Germinal center (tissue), 1 donor: ENCODE measurements around the gene DBNL.
"Not testable (repeated sequence)": the region's sequence is repeated elsewhere in the genome, so short reads cannot be mapped to it uniquely, and the experiment has no call there.

Experiments
- DNase-seq: peaks from one replicate; pipeline ENCODE4 v3.0.0; 2012; ENCODE audit warnings: mixed read lengths, low spot score

Gene DBNL

DNA sequence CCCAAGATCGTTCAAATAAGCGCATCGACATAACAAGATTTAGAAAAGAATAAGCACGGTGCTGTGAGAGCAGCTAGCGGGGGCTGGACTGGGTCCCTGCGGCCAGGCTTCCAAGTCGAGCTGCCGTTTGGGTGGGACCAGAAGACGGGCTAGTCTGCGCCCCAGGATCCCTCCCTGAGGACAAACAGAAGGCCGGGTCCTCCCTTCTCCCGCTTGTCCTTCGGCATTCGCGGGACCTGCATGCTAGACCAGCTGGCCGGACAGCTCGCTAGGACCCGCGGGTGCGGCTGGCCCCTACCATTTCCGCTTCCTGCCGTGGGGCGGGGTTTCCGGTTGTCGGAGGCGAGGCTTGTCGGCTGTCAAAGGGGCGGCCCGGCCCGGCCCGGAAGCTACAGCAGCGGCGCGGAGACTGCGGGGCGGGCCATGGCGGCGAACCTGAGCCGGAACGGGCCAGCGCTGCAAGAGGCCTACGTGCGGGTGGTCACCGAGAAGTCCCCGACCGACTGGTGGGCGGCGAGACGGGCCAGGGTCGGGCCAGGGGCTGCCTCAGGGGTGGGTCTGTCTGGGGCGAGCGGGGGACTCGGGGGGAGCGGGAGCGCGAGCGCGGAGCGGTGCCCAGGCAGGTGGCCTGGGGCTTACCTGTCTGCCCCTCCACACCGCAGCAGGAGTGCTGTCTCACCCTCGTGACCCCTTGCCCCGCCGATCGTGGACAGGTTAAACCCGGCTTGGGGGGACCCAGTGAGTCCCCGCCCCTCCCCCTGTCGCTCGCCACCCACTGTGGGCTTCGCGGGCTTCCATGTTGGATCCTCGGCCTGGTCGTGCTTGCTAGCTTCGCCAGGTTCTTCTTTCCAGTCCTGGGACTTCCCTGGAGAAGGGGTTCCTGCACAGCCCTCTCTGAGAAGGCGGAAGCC, at the start of gene DBNL:
DBNL (plus strand) TSS at position 388 of the 911 bp plus-strand sequence; CDS start at position 424, 36 bp downstream.
- DNase-seq, result peak; percentile 84

- not testable (repeated sequence) for DNase-seq
Observed at GRCh38 chr7:43997532-43997931, 47.0 kb upstream of the DBNL start, which contains the start of gene SPDYE1. Gene SPDYE1 (plus strand): TSS chr7:43997897. CDS start chr7:43999950, 2,053 bp downstream.

DNA sequence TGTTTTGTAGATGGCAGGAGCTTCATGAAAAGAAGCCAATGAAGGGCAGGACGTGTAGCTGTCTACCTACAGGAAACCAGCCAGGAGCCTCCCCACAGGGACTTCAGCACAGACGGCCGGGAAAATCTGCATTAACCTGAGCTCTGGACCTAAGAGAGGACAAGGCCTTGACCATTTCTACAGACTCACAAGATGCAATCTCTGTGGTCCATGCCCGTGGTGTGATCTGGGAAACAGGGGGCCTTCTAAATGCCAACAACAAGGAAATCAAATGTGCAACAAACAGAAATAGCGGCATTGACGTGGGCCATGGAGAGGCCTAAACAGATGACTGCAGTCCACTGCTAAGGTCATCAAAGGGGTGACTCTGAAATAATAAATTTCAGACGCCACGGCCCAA, 32.4 kb upstream of the DBNL start:
- not testable (repeated sequence) for DNase-seq

DNA sequence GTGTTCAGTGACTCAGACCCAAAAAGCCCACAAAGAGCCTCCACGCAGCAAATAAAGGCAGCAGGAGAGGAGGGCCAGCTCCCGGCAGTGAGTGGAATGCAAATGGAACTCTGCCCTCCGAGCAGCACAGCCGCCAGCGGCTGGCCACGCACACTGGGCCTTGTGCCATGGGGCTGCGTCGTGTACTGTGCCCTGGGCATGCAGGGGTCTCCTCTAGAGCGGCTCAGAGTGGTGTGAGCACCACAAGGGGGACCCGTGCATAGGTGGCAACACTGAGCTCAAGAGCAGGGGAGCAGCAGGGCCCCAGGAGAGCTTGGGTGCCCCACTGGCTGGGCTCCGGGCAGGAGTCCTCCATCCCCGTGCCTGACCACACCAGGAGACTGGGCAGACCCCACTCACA, 29.4 kb upstream of the DBNL start:
- not testable (repeated sequence) for DNase-seq

DNA sequence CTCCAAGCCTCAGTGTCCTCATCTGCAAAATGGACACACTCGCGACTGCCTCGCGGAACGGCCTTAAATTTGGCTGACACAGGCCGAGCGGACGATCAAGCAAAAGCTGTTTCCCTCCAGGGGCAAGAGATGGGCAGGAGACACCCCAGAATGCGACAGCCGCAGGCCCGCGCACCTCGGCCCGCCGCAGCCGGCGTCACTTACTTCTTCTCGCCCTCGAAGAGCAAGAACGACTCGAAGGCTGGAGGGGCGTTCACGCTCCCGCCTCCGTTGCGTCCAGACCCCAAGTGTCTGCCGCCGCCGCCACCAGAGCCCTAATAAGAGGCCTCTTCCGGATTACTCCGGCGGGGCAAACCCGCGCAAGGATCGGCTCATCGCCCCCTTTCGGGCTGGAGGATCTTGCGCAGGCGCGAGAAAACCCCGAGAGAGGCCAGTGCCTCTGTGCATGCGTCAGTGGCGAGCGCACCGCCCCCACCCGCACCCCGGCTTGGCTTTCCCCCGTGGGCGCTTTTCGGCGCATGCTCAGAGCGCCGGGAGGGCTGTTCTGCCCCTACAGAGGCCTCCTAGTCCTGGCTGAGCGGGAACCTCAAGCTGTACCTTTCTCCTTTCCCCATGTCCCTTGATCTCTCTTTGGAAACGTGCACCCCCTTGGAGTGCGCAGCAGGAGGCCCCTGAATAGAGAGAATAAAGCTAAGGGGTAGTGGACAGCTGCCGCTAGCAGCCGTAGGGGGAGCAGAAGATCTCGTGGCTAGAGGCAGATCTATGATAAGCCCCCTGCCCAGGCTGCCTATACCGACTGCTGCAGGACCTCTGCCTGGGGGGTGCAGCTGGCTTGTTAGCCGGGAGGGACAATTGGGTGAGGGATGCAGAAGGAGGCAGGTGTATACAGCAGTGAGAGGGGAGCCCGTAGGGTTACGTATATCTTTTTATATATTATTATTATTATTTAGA, 25.4 kb upstream of the DBNL start:
- DNase-seq, result peak; percentile 98

- DNase-seq, result not testable (repeated sequence)
Observed at GRCh38 chr7:44019825-44020224, 24.7 kb upstream of the DBNL start.

DNA sequence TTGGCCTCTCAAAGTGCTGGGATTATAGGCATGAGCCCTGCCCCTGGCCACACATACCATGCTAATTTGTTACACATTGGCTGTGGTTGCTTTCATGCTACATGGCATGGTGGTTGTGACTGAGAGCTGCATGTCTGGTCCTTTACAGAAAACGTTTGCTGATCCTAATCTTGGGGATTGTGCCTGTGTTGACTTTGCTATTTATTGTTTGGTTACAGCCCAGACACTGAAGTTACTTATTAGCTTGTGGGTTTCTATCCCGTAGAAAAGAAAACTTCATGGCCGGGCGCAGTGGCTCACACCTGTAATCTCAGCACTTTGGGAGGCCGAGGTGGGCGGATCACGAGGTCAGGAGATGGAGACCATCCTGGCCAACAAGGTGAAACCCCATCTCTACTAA, 22.4 kb upstream of the DBNL start:
- DNase-seq, result not testable (repeated sequence)

- not testable (repeated sequence) for DNase-seq
Observed at GRCh38 chr7:44022796-44023467, 21.6 kb upstream of the DBNL start.

DNA sequence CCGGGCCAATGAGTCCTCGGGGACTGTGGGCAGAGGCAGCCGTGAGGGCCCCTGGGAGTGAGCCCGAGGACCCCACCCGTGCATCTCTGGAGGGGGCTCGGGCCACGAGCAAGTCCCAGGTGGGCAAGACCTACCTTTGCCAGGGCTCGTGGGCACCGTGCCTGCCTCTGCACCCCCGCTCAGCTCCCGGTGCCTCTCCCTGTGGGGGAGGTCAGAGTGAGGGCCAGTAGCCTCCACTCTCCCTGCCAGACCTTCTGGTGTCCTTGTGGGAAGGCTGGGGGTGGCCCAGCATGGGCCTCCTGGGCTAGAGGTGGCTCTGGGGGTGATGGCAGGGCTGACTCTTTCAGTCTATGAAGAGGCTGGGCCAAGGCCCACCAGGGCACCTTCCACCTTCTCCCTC, 15.1 kb upstream of the DBNL start:
- DNase-seq, result not testable (repeated sequence)

DNA sequence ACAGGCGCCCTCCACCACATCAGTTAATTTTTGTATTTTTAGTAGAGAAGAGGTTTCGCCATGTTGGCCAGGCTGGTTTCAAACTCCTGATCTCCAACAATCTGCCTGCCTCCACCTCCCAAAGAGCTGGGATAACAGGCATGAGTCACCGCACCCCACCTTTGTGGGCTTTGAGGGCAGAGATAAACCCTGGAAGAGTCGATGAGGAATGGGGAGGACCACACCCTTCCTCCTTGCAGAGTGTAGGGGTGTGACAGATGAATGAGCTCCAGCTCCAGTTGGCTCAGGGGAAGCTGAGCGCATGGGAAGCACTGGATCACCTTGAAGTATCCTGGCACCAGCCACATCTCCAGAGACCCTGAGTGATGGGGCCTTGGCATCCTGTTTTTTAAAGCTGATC, 14.5 kb upstream of the DBNL start:
- DNase-seq, result not testable (repeated sequence)

DNA sequence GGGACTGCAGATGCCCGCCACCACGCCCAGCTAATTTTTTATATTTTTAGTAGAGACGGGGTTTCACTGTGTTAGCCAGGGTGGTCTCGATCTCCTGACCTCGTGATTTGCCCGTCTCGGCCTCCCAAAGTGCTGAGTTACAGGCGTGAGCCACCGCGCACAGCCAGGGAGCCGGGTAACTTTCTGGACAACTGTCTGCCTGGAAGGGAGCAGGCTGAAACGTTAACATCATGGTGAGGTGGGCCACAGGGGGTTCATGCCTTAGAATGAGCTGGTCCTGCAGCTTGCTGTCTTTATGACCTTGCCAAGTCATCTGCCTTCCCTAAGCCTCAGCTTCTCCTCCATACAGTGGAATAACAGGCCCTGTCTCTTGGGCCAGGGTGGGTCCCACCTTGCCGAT, 13.2 kb upstream of the DBNL start:
- DNase-seq, result not testable (repeated sequence)

DNA sequence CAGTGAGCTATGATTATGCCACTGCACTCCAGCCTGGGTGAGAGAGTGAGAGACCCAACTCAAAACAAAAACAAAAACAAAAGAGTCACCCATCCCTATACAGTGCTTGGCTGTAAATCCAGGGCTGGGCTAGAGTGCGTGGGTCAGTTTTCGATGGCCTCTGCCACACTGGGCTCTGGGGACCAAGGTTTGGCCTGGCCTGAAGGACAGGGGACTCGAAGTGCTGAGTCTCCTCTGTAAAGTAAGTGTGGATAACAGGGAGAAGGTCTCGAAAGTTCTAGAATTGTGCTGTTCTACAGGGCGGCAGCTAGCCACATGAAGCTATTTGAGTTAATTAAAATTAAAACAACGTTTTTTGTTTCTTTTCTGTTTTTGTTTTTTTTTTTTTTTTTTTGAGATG, 12.5 kb upstream of the DBNL start:
- not testable (repeated sequence) for DNase-seq

DNA sequence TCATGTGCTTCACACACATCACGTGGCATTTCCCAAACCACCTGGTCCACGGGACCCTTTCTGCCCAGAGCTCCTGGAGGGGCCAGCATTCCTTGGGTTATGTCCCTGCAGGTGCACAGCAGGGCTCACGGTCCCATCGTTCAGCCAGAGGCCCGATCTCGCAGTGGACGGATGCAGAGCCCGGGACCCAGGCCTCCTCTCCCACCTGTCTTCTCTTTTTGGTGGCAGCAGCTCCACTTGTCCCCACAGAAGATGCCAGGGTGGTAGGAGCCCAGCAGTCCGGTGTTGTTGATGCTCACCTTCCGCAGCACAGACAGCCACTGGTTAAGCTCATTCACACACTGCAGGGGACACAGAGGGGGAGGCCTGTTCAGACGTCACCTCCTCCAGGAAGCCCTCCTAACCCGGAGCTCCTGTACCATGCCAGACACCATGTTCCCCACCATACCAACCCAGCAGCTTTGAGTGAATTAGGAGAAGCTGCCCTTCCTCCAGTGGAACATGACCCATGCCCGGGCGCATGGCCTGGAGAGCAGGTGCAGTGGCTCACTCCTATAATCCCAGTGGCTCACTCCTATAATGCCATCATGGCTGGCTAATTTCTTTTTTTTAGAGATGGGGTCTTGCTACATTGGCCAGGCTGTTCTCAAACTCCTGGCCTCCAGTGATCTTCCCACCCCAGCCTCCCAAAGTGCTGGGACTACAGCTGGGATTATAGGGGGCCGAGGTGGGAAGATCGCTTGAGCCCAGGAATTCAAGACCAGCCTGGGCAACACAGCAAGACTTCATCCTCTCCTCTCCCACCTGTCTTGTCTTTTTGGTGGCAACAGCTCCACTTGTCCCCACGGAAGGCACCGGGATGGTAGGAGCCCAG, 10.3 kb upstream of the DBNL start:
- DNase-seq, result not testable (repeated sequence)

GRCh38 chr7:44036364-44036763, 8.1 kb upstream of the DBNL start:
- not testable (repeated sequence) for DNase-seq

GRCh38 chr7:44037951-44038350, 6.6 kb upstream of the DBNL start:
- DNase-seq, result not testable (repeated sequence)

DNA sequence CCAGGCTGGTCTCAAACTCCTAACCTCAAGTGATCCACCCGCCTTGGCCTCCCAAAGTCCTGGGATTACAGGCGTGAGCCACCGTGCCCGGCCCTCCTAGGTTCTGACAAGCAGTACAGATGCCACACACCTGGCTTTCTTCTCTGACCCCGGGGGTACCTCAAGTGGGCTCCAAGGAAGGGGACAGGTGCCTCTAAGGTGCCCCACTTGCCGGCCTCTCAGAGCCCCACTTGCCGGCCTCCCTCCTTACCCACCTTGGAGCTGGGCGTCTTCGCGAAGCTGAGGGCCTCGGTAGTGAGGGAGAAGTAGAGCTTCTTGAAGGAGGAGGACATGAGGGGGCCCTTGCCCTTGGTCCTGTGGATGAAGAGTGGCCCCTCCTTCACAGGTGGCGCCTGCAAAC, 5.9 kb upstream of the DBNL start:
- DNase-seq, result not testable (repeated sequence)

GRCh38 chr7:44038961-44039558, 5.4 kb upstream of the DBNL start:
- DNase-seq, result peak; percentile 78

GRCh38 chr7:44039800-44040492, 4.6 kb upstream of the DBNL start:
- not testable (repeated sequence) for DNase-seq

DNA sequence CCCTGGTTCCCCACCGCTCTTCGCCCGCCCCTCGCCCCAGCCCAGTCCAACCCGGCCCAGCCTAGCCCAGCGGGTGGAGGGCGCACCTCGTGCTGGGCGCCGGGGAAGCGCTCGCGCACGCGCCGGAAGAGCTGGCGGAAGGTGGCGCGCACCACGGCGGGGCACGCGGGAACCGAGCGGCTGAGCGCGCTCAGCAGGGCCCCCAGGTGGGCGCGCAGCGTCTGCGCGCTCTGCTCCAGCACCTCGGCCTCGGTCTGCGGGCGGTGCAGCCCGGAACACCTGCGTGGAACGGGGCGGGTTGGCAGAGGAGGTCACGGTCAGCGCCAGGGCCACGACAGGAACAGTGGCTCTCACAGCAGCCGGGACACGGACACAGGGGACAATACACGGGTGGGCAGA, 4.0 kb upstream of the DBNL start:
- DNase-seq, result not testable (repeated sequence)

- DNase-seq, result no peak
Observed at GRCh38 chr7:44042221-44042620, 2.3 kb upstream of the DBNL start.
